WI38 (cell line): ENCODE results near the gene RCL1.

Experiments used
- H3K4me3 ChIP-seq: 2 replicates; pipeline ENCODE4 v1.5.1; 2011; ENCODE audit warnings: low read depth, mild to moderate bottlenecking, control low read depth, low read length
- TF ChIP-seq, protein P1 (sequence below): IDR thresholded peaks from 2 replicates; pipeline ENCODE4 v1.5.1; 2012; ENCODE audit warnings: low read depth, mild to moderate bottlenecking, control low read depth, low read length

Gene RCL1

DNA sequence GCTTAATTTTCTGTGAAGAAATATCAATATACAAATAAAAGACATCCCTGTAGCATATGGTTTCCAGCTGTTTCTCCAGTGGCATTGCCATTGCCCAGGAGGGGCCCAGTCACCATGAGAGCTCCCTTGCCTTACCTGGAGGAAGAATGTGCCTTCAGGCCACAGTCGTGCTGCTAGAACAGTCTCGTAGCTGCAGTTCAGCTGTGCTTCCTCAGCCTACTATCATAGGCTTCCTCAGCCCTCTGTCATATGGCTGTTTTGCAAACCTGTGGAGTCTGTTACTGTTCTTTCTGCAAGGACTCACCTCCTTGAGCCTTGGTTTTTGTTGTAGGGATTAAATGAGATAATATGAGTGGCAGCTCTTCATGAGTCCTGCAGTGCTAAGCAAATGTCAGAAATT, 67.6 kb downstream of the RCL1 start:
- TF ChIP-seq, protein P1, sequence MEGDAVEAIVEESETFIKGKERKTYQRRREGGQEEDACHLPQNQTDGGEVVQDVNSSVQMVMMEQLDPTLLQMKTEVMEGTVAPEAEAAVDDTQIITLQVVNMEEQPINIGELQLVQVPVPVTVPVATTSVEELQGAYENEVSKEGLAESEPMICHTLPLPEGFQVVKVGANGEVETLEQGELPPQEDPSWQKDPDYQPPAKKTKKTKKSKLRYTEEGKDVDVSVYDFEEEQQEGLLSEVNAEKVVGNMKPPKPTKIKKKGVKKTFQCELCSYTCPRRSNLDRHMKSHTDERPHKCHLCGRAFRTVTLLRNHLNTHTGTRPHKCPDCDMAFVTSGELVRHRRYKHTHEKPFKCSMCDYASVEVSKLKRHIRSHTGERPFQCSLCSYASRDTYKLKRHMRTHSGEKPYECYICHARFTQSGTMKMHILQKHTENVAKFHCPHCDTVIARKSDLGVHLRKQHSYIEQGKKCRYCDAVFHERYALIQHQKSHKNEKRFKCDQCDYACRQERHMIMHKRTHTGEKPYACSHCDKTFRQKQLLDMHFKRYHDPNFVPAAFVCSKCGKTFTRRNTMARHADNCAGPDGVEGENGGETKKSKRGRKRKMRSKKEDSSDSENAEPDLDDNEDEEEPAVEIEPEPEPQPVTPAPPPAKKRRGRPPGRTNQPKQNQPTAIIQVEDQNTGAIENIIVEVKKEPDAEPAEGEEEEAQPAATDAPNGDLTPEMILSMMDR, result no peak
- no peak overlapping the region for H3K4me3 ChIP-seq

DNA sequence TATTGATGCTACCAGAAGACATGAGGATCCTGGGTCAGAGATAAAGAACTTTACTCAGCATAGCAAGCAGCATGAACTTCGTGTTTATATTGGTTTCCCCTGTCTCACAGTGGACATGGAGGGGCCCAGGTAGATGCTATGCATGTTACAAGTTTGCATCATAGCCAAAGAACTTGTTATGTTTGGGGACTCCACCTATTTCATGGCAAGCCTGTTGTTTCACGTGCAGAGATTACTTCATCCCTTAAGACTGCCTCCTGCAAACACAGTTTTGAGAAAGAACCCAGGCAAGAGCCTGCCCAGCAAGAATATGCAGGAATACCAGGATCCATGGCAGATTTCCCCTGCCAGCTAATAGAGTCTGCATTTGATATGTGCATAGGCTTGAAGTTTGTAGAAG, 68.4 kb downstream of the RCL1 start:
- TF ChIP-seq, protein P1, result no peak

DNA sequence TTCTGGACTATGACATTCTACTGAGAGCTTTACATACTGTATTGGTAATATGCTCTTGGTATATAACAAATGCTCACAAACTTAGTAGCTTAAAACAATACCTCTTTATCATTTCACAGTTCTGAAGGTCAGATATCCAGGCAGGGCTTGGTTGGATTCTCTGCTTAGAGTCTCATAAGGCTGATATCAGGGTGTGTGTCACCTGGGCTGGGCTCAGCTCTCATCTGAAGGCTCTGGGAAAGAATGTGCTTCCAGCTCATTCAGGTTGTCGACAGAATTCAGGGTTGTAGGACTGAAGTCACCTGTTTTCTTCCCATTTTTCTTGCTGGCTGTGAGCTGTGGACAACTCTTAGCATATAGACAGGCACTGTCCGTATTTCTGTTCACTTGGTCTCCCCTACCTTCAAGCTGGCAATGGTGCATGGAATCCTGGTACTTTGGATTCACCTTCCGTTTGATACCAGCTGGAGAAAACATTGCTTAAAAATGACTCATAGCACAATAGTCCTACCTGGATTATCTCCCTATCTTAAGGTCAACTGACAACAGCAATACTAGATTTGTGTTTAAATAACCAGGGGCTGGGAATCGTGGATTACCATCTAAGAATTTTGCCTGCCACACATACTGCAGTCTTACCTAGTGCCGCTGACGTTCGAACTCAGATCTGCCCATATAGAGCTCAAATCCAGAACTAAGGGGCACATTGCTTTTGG, 69.2 kb downstream of the RCL1 start:
- TF ChIP-seq, protein P1, result no peak
- H3K4me3 ChIP-seq, result no peak overlapping the region

More for the DNA sequence above, 68.4 kb downstream of the RCL1 start:
- H3K4me3 ChIP-seq, result no peak overlapping the region

DNA sequence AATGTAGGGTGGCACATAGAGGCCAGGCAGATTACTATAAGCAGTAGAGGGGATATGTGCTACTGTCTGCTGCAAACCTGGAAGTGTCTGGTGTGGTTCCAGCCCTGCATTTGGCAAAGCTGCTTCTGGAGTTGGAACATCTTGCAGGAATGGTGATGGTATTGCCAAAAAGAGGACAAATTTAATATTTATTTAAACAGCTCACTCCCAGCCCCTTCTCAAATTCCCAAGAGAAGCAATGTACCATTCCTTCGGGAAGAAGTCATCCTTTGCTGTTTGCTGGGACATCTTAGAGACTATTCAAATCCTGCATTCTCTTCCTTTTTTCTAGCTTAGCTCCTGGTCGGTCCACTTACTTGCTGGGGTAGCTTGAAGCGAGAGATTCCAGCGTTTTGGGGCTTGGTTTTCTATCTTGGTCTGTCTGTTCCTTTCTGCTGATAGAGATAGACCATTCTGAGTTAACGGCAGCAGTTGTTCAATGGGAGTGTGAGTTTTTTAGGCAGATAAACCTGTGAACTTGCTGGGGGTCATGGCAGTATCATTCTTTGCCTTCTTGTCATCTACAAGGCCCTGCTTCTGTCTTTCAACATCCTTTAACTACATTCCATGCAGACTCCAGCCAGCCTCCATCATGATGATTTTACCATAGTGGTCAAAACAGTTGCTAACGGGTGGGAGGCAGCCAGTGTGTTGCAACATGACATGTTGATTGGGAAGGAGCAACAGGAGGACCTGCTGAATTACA, 69.9 kb downstream of the RCL1 start:
- TF ChIP-seq, protein P1, result no peak
- no peak overlapping the region for H3K4me3 ChIP-seq

DNA sequence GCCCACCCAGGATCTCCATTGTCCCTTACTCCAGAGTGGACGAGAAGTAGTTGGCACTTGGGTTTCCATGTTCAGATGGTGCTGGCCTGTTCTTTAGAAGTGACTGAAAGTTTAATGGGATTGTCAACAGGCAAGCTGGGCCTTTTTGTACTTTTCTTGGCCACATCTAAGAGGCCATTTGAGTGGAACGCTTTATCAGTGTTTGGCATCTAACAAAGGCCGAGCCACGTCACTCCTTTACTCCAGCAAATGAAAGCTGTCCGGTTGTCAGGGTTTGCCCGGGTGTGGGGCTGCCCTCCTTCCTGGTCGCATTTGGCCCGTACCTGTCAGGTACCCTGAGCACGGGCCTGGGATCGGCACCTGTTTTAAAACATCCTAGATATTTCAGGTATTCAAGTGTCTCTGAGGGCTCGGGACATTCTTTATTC, 71.5 kb downstream of the RCL1 start:
- TF ChIP-seq, protein P1, result no peak

DNA sequence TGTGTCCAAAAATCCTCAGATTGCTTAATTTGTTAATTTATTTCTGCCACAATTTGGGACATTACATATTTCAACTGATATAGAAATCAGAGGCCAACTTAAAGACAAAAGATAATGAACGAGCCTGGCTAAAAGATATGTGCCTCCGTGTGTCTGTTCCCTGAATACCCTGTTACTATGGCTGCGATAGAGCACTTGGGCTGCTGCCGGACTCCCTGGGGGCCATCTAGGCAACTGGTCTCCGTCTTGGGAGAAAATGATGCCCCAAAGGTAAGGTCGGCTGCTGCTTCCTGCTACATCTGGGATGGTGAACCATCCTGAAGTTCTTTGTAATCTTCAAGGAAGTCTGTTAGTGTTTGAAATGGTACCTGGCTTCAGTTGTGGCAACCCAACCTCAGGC, 72.0 kb downstream of the RCL1 start:
- TF ChIP-seq, protein P1, result no peak

More for the DNA sequence above, 71.5 kb downstream of the RCL1 start:
- H3K4me3 ChIP-seq, result no peak overlapping the region

DNA sequence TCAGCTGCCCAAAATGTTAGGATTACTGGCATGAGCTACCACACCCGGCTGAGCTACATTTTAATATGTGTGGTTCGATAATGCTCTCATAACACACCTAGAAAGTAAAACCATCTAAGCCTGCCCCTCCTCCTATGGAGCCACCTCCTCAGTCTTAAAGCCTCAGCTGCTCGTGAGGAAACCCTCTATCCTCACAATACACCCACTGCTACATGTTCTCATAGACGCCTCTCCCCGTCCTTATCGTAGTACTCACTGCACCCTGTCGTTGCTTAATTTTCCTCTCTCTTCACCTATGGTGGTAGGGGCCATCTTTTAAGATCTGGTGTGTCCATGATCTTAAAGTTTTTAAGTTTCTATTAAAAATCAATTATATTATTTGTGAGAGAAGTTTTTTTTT, 72.9 kb downstream of the RCL1 start:
- TF ChIP-seq, protein P1, result no peak
- H3K4me3 ChIP-seq, result no peak overlapping the region

More for the DNA sequence above, 72.0 kb downstream of the RCL1 start:
- no peak overlapping the region for H3K4me3 ChIP-seq
